Sigmoid colon (tissue), 7 donors: Measurements from ENCODE around the gene NUB1. TPM values are rescaled to one million over a fixed set of nuclear protein-coding genes. Genes with fewer than 3 reads are reported as not detected.

Experiments used
- DNase-seq: peaks from one replicate; pipeline ENCODE4 v3.0.0-alpha.2; 2019
- H3K27ac ChIP-seq, 4 donors: fragments of 200-600 bp; sonication (generic); one replicate each; pipeline ENCODE4 v1.5.1; 2016 to 2019; ENCODE audit warnings: mild to moderate bottlenecking in 1 of 4
- H3K27me3 ChIP-seq, 3 donors: fragments of 200-600 bp; sonication (generic); one replicate each; pipeline ENCODE4 v1.5.1; 2019; ENCODE audit warnings: mild to moderate bottlenecking in 1 of 3
- H3K36me3 ChIP-seq, 4 donors: fragments of 200-600 bp; sonication (generic); one replicate each; pipeline ENCODE4 v1.5.1; 2016 to 2019
- H3K4me1 ChIP-seq, 4 donors: fragments of 200-600 bp; sonication (generic); one replicate each; pipeline ENCODE4 v1.5.1; 2017 to 2019
- H3K4me3 ChIP-seq, 4 donors: fragments of 200-600 bp; sonication (generic); one replicate each; pipeline ENCODE4 v1.5.1; 2017 to 2019; ENCODE audit warnings: mild to moderate bottlenecking in 2 of 4, moderate library complexity in 1 of 4
- H3K9me3 ChIP-seq, 4 donors: fragments of 200-600 bp in 3 of 4; sonication (generic) in 3 of 4; one replicate each; pipeline versions ENCODE4 v1.5.1 to v1.6.1; 2013 to 2019
- EP300 ChIP-seq, 4 donors: sonication (generic); formaldehyde crosslinking; IDR thresholded peaks; one replicate each; pipeline ENCODE4 v1.6.1; 2017; ENCODE audit warnings: antibody characterized with exemption in 4 of 4
- POLR2A ChIP-seq, 2 donors: fragments of 450-650 bp; IDR thresholded peaks; one replicate each; pipeline ENCODE4 v1.6.1; 2016; ENCODE audit warnings: antibody characterized with exemption in 2 of 2, mild to moderate bottlenecking in 2 of 2, moderate library complexity in 2 of 2
- POLR2AphosphoS5 ChIP-seq, 4 donors: sonication (generic); formaldehyde crosslinking; IDR thresholded peaks; one replicate each; pipeline ENCODE4 v1.6.1; 2017; ENCODE audit warnings: antibody characterized with exemption in 4 of 4
- WGBS, 2 donors: extraction: QIAGEN DNeasy Blood & Tissue Kit; methylation state at CpG; one replicate each; pipeline ENCODE4 v1.1.7; 2013; 5-methylcytosine and 5-hydroxymethylcytosine counted together
- intact Hi-C: fragments of 100-400 bp; cut with DNase I; formaldehyde crosslinking; loops from one replicate; pipeline ENCODE4 v1.15.1; 2023
- polyA plus RNA-seq, 3 donors: library from polyadenylated mRNA; stranded (reverse); fragments of 200-250 nt; gene quantifications; one replicate each; pipeline ENCODE4 v1.2.3, GENCODE V29; 2013
- total RNA-seq, 4 donors: library from RNA; depleted of rRNA; stranded (reverse); fragments of >200 nt; gene quantifications; one replicate each; pipeline ENCODE4 v1.1.0, GENCODE V29; 2016
- TF ChIP-seq, protein P1 (sequence below), 4 experiments: fragments of 450-650 bp in 3 of 4; fragments of 200-600 bp in 1 of 4; IDR thresholded peaks; one replicate each; pipeline ENCODE4 v1.5.1; 2016 to 2019; ENCODE audit warnings: antibody characterized with exemption in 4 of 4, mild to moderate bottlenecking in 3 of 4, moderate library complexity in 2 of 4
- donor health status: healthy with polysubstance abuse.
- donor health status: Bipolar disorder and iron deficiency.
- donor health status: healthy.

The NUB1 gene
- total and polyA plus RNA-seq, 7 donors: 36.6 to 73.8 (median 50.1) TPM

DNA sequence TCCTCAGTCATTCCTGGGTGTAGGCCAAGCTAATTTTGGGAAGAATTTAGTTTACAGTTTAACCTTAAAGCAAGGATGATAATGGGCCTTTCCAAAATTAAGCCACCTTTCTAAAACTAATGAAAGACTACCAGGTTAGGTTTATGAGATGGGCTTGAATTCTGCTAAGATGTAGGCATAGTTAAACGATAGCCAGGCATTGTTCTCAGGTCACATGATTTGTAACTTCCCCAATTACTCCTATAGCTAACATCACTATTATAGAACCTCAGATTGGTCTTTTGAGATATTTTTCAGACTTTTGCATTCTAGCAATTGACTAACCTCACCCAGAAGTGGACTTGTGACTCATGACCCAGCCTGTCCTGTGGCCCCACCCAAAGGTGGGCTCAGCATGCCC lies 7.0 kb upstream of the NUB1 start:
- H3K27me3 ChIP-seq: no peaks in the 10 kb centered on the region
- no peaks in the 10 kb centered on the region for H3K4me1 ChIP-seq
- no peaks in the 10 kb centered on the region for H3K36me3 ChIP-seq
- intact Hi-C loops: no loop called here
- H3K4me3 ChIP-seq: no peak overlapping the region
- 27 to 41% methylated on average over 1 of the region's 1 CpG for WGBS, 2 donors
- no peak overlapping the region for H3K27ac ChIP-seq
- no peak for DNase-seq
- no peak for TF ChIP-seq POLR2AphosphoS5 (IDR thresholded peaks at IDR 0.05)
- no peak for TF ChIP-seq POLR2A (IDR thresholded peaks at IDR 0.05)
- TF ChIP-seq, protein P1, sequence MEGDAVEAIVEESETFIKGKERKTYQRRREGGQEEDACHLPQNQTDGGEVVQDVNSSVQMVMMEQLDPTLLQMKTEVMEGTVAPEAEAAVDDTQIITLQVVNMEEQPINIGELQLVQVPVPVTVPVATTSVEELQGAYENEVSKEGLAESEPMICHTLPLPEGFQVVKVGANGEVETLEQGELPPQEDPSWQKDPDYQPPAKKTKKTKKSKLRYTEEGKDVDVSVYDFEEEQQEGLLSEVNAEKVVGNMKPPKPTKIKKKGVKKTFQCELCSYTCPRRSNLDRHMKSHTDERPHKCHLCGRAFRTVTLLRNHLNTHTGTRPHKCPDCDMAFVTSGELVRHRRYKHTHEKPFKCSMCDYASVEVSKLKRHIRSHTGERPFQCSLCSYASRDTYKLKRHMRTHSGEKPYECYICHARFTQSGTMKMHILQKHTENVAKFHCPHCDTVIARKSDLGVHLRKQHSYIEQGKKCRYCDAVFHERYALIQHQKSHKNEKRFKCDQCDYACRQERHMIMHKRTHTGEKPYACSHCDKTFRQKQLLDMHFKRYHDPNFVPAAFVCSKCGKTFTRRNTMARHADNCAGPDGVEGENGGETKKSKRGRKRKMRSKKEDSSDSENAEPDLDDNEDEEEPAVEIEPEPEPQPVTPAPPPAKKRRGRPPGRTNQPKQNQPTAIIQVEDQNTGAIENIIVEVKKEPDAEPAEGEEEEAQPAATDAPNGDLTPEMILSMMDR (IDR thresholded peaks at IDR 0.05): no peak
- TF ChIP-seq EP300 (IDR thresholded peaks at IDR 0.05): no peak
- H3K9me3 ChIP-seq: no peaks in the 10 kb centered on the region

DNA sequence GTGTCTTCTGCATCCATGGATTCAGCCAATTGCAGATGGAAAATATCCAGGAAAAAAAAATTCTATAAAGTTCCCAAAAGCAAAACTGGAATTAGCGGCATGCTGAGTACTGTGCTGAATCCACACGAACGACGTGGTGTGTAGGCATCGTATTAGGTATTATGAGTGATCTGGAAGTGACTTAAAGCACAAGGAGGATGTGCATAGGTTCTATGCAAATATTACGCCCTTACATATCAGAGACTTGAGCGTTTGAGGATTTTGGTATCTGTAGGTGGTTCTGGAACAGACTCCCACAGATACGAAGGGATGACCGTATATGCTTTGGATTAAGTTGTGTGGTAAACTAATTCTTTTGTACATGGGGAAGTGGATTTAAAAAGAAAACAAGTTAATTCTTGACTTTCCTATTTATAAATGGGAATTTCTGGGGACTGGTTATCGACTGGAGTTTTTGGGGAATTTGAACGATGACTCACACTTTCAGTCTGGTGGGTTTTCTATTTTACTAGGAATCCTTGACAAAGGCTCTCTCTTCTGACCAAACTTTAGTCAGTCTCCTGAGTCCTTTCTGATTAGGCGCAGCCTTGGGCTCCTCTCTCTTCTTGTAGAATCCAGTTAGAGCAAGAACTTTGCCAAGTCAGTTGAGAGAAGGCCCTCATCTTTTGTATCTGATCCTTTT lies 5.4 kb upstream of the NUB1 start:
- no peak for DNase-seq
- 82 to 86% methylated on average over 12 of the region's 12 CpGs for WGBS, 2 donors
- Histone ChIP-seq H3K9me3 (no peaks in the 10 kb centered on the region), H3K36me3 (no peaks in the 10 kb centered on the region), H3K27me3 (no peaks in the 10 kb centered on the region), H3K4me1 (peaks cover 0 to 2% (median under 1%) of the 10 kb centered on the region in 4 donors), H3K27ac (no peak overlapping the region), H3K4me3 (no peak overlapping the region)
- intact Hi-C loops: no loop called here
- TF ChIP-seq, protein P1 (IDR thresholded peaks at IDR 0.05): no peak
- no peak for TF ChIP-seq POLR2A (IDR thresholded peaks at IDR 0.05)
- no peak for TF ChIP-seq POLR2AphosphoS5 (IDR thresholded peaks at IDR 0.05)
- no peak for TF ChIP-seq EP300 (IDR thresholded peaks at IDR 0.05)

DNA sequence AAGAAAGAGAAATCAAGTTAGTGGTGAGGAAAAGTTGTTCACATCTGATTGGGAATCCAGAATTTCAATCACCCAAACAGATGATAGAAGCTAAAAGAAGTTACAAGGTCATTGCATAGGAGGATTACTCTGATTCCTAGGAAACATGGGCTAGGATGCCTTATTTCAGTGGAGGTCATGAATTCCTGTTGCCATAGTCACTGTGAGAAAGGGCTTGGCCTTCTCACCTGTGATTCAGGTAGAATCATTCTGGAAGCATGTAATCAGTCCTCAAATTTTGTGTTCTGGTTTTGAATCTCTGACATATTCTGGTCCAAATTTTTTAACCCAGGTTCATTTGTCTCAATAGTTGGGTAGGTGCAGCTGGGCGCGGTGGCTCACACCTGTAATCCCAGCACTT lies 4.3 kb upstream of the NUB1 start:
- Histone ChIP-seq H3K36me3 (no peaks in the 10 kb centered on the region), H3K4me1 (peaks cover 0 to 8% (median 2%) of the 10 kb centered on the region in 4 donors), H3K27me3 (no peaks in the 10 kb centered on the region), H3K4me3 (no peak overlapping the region), H3K27ac (no peak overlapping the region), H3K9me3 (no peaks in the 10 kb centered on the region)
- intact Hi-C loops: no loop called here
- WGBS, 2 donors: 94 to 98% methylated on average over 2 of the region's 2 CpGs
- TF ChIP-seq, protein P1 (IDR thresholded peaks at IDR 0.05): no peak
- no peak for TF ChIP-seq EP300 (IDR thresholded peaks at IDR 0.05)
- TF ChIP-seq POLR2AphosphoS5 (IDR thresholded peaks at IDR 0.05): no peak
- TF ChIP-seq POLR2A (IDR thresholded peaks at IDR 0.05): no peak
- DNase-seq: no peak

DNA sequence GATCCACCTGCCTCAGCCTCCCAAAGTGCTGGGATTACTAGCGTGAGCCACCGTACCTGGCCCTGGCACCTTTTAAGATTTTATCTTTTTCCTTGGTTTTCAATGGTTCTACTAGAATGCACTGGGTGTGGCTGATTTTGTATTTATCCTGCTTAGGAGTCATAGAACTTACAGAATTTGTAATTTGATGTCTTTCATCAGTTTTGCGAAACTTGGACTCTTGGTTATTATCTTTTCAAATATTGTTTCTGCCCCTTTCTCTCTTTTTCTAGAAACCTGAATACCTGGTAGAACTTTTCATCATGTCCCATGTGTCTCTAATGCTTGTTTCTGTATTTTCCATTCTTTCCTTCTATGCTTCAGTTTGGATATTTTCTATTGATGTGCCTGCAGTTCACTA lies 2.8 kb upstream of the NUB1 start:
- no peak for TF ChIP-seq POLR2A (IDR thresholded peaks at IDR 0.05)
- TF ChIP-seq POLR2AphosphoS5 (IDR thresholded peaks at IDR 0.05): no peak
- no peak for TF ChIP-seq EP300 (IDR thresholded peaks at IDR 0.05)
- TF ChIP-seq, protein P1 (IDR thresholded peaks at IDR 0.05): no peak
- intact Hi-C loops: no loop called here
- no peak for DNase-seq
- H3K27ac ChIP-seq: no peak overlapping the region
- WGBS, 2 donors: 97 to 98% methylated on average over 3 of the region's 3 CpGs
- no peaks in the 10 kb centered on the region for H3K9me3 ChIP-seq
- H3K36me3 ChIP-seq: no peaks in the 10 kb centered on the region
- H3K4me3 ChIP-seq: no peak overlapping the region
- peaks cover 0 to 22% (median 15%) of the 10 kb centered on the region in 4 donors for H3K4me1 ChIP-seq
- no peaks in the 10 kb centered on the region for H3K27me3 ChIP-seq
